ENCODE results near the gene BBIP1. TPM values are rescaled to one million over a fixed set of nuclear protein-coding genes. Genes with fewer than 3 reads are reported as not detected.

Gene BBIP1
- total RNA-seq, 2 donors from 2014 or later, result 24.1 to 40.0 TPM

DNA sequence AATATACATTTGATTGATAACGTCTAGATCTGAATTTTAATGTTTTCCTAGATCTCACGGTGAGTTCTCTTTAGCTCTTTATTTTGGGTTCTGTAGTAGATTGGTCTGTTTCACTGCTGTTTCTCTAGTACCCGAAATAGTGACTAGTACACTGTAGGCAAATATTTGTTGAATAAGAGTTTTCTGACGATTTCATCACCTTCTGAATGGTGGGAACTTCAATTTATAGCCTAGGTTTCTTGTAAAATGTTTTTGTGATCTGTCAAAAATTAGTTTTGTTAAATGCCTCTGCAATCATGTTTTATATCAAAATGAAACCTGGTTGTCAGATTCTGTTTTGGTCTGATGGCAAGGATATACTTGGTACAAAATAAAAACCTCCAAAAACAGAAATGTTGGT lies 37.1 kb downstream of the BBIP1 start:
- Mint-ChIP-seq H3K27ac (no peak overlapping the region), H3K9me3 (no peaks in the 10 kb centered on the region)

DNA sequence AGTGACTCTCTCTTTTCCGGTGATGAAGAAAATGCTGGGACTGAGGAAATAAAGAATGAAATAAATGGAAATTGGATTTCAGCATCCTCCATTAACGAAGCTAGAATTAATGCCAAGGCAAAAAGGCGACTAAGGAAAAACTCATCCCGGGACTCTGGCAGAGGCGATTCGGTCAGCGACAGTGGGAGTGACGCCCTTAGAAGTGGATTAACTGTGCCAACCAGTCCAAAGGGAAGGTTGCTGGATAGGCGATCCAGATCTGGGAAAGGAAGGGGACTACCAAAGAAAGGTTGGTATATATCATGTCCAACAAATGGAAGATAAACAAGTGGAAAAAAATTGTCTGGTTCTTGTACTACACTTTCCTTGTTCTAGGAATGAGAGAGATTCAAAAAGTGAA lies 37.7 kb downstream of the BBIP1 start:
- peaks cover 40% of the 10 kb centered on the region for H3K4me1 Mint-ChIP-seq
- ATAC-seq (replicated peaks), result no peak
- H3K4me3 Mint-ChIP-seq, result peak overlapping the region; percentile 10
- peaks cover 87% of the 10 kb centered on the region for H3K36me3 Mint-ChIP-seq (ENCODE audit: low read depth)
- H3K27ac Mint-ChIP-seq, result peak overlapping the region; percentile 4
- H3K27me3 Mint-ChIP-seq, result no peaks in the 10 kb centered on the region
- no peaks in the 10 kb centered on the region for H3K9me3 Mint-ChIP-seq

More for the DNA sequence above, 37.1 kb downstream of the BBIP1 start:
- ATAC-seq (replicated peaks), result no peak
- Mint-ChIP-seq H3K4me3 (peak overlapping the region; percentile 37), H3K27me3 (no peaks in the 10 kb centered on the region), H3K4me1 (peaks cover 42% of the 10 kb centered on the region), H3K36me3 (ENCODE audit: low read depth) (peaks cover 89% of the 10 kb centered on the region)

DNA sequence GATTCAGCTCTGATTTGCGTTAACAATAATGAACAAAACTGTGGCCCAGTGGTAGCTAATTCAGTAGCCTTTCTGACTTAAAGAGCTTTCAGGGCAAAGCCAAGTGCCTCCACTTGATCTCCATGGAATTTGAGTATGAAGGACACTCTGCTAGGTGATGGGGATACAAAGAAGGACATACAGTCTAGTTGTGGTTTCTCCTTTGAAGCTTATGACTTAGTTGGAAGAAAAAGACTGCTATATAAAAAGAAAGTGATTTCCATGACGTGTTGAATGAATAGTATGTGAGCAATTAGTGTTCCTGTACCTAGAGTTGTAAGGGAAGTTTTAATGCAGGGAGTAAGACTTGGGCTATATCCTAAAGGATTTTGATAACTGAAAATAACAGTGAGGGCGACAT lies 39.0 kb downstream of the BBIP1 start:
- Mint-ChIP-seq H3K4me3 (peak overlapping the region; percentile 57), H3K4me1 (peaks cover 36% of the 10 kb centered on the region), H3K27ac (peak overlapping the region; percentile 76)

DNA sequence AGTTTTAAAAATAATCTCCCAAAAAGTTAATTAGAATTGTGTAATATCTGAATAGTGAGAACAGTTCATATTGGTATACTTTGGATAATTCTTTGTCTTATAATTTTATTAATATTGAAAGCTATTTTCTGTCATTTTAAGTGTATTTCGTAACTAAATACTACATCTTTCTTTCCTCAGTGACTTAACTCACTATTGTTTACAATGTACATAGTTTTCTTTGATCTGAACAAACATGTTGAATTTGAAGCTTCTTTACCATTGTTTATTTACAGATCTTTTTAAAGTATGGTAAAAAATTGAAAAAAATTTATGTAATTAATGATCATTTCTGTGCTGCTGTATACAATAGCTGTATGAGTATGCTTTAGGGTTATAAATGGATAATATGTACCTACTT lies 42.2 kb downstream of the BBIP1 start:
- H3K27me3 Mint-ChIP-seq, result no peaks in the 10 kb centered on the region

More for the DNA sequence above, 39.0 kb downstream of the BBIP1 start:
- ATAC-seq (replicated peaks), result peak; percentile 61
- peaks cover 88% of the 10 kb centered on the region for H3K36me3 Mint-ChIP-seq (ENCODE audit: low read depth)
- no peaks in the 10 kb centered on the region for H3K9me3 Mint-ChIP-seq
- no peaks in the 10 kb centered on the region for H3K27me3 Mint-ChIP-seq

DNA sequence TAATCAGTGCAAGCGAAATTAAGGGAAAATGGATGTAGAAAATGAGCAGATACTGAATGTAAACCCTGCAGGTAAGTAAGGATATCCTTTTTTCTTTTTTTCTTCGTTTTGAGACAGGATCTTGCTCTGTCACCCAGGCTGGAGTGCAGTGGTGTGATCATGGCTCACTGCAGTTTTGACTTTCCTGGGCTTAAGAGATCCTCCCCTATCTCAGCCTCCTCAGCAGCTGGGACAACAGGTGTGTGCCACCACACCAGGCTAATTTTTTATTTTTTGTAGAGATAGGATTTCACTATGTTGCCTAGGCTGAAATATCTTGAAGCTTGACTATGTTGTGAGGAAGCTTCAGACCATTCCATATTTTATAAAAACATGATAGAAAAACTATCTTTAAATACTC lies 43.0 kb downstream of the BBIP1 start:
- H3K27ac Mint-ChIP-seq, result no peak overlapping the region
- H3K9me3 Mint-ChIP-seq, result no peaks in the 10 kb centered on the region
- no peaks in the 10 kb centered on the region for H3K27me3 Mint-ChIP-seq
- H3K4me3 Mint-ChIP-seq, result peak overlapping the region; percentile 42
- H3K36me3 Mint-ChIP-seq (ENCODE audit: low read depth), result peaks cover 73% of the 10 kb centered on the region
- no peak for ATAC-seq (replicated peaks)
- H3K4me1 Mint-ChIP-seq, result peaks cover 31% of the 10 kb centered on the region

More for the DNA sequence above, 42.2 kb downstream of the BBIP1 start:
- no peaks in the 10 kb centered on the region for H3K9me3 Mint-ChIP-seq
- ATAC-seq (replicated peaks), result no peak
- peaks cover 76% of the 10 kb centered on the region for H3K36me3 Mint-ChIP-seq (ENCODE audit: low read depth)
- peak overlapping the region; percentile 0 for H3K4me3 Mint-ChIP-seq
- H3K4me1 Mint-ChIP-seq, result peaks cover 31% of the 10 kb centered on the region
- H3K27ac Mint-ChIP-seq, result no peak overlapping the region

DNA sequence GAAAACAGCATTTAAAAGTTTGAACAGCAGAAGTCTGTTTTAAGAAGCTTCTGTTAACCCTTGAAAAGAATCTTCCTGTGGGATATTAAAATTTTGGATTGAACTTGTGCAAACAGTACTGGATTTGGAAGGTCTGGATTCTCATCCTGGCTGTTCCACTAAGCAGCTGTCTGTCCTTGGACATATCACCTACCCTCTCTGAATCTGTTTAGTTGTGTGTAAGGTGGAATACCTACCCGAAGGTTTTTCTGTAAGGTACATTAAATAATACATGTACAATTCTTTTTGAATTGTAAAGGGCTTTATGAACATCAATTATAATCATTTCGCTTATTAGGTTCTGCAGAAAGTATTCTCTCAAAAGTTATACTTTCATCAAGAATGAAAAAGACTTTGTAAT lies 45.0 kb downstream of the BBIP1 start:
- peaks cover 38% of the 10 kb centered on the region for H3K4me1 Mint-ChIP-seq
- no peak for ATAC-seq (replicated peaks)

DNA sequence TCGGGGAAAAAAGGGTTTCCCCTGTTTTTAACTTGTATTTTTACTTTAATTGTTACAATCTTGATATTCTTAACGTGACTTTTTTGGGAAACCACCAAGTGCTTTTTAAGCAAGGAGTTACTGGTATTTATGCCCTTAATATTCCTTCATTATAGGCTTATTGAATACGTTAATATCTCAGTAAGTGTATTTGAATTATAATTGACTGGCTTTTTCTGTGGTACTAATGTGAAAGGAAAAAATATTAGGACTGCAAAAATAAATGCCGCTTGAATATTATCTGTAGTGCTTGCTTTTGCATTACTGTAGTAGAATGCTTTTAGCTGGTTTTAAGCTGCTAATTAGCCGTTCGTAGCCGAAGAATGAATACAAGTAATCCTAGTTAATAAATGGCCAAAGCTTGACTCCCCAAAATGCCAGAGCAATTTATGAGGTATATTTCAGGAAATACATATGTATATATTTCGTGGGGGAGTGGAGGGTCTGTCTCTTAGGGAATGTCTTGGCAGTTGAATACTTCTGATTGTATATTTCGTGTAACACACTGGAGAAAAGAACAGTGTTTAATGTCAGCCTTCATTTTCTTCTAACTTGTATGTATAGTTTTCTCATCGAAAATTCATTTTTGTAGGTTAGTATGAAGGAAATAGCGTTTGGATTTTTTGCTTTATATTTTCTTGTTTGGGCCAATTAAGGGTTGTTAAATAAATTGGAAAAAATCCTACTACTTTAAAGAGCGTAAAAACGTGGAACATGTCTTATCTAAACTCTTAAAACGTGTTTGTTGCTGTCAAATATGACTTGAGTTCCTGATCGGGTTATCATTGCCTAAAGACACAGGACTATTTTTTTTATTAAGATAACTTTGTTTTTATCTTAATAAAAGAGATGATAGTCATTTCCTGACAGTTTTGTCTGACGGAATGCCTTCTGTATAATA lies 45.7 kb downstream of the BBIP1 start:
- Mint-ChIP-seq H3K27ac (peak overlapping the region; percentile 91), H3K9me3 (no peaks in the 10 kb centered on the region), H3K36me3 (ENCODE audit: low read depth) (peaks cover 50% of the 10 kb centered on the region), H3K4me1 (peaks cover 33% of the 10 kb centered on the region), H3K27me3 (no peaks in the 10 kb centered on the region), H3K4me3 (peak overlapping the region; percentile 85)
- no peak for ATAC-seq (replicated peaks)

More for the DNA sequence above, 45.0 kb downstream of the BBIP1 start:
- Mint-ChIP-seq H3K27ac (peak overlapping the region; percentile 46), H3K4me3 (peak overlapping the region; percentile 85), H3K36me3 (ENCODE audit: low read depth) (peaks cover 57% of the 10 kb centered on the region), H3K27me3 (no peaks in the 10 kb centered on the region), H3K9me3 (no peaks in the 10 kb centered on the region)

DNA sequence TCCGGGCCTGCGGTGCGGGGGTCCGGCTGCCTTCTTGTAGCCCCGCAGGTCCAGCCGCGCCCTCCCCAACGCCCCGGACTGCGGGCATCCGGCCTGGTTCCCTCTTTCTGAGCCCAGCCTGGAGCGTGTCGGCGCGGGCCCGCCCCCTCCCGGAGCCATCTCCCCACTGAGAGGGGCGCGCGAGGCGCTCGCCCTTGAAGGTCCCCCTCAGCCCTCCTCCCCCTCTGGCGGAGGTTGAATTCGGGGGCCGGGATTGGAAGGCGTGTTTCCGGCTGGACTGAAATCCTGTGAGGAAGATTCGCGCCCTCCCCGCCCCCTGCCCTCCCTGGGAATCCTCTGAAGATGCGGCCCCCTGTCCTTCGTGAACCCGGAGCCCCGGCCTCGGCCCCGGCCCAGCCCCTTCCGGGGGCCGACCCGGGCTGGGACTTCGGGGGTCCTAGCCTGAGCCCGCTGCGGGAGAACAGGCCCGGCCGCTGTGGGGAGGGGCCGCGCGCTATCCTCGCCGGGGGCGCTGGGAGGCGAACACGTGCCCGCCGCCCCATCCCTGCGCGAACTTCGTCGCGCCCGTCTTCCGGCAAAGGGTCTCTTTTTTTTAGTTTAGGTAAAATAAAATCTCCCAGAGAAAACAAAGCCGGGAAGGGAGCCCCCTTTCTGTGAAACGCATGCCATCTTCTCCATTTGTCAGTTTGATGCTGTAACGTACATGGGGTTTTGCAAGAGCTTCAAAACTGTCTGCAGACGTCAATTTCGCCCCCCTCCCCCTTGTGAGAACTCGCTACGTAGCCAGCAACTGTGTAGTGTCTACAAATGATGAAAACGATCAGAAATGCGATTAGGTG lies 46.6 kb downstream of the BBIP1 start:
- no peaks in the 10 kb centered on the region for H3K27me3 Mint-ChIP-seq
- peak; percentile 74 for ATAC-seq (replicated peaks)
- H3K27ac Mint-ChIP-seq, result peak overlapping the region; percentile 91
- H3K4me1 Mint-ChIP-seq, result peaks cover 32% of the 10 kb centered on the region
- peaks cover 41% of the 10 kb centered on the region for H3K36me3 Mint-ChIP-seq (ENCODE audit: low read depth)
- peak overlapping the region; percentile 85 for H3K4me3 Mint-ChIP-seq
- H3K9me3 Mint-ChIP-seq, result no peaks in the 10 kb centered on the region

DNA sequence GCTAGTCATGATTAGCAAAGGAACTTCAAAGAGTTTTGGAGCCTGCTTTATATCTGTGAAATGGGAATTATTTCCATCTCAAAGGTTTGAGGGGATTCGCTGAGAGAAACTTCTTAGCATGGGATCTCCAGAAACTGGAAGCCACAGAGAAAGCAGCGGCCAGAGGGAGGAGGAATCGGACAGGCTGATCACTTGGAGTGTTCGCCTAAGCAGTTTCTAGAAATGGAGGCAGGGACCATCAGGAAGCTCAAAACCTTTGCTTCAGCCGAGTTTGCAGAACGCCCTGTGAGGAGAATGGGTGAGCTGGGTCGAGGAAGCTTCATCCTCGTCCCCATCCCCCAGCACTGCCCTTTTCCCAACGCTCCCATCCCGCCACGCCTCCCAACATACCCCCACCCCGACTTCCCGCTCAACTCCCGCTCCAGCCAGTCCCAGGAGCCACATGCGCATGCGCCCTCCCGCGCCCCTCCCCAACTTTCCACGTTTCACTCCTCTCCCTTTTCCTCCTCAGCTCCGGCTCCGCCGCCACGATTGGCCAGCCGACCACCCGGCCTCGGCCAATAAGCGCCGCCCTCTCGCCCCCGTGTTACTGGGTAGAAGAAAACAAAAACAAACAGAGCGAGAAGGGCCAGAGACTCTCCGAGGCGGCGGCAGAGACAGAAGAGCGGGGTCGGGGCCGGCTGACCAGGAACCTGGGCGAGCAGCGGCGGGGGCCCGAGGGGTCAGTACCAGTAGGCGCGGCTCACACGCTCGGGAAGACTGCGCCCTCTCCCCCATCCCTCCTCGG lies 47.5 kb downstream of the BBIP1 start, which contains the start of gene PDCD4:
TSS of gene PDCD4 (plus strand) at position 631 of the 787 bp plus-strand sequence. CDS start 4,100 bp downstream, outside the sequence.
- peaks cover 30% of the 10 kb centered on the region for H3K4me1 Mint-ChIP-seq
- H3K27ac Mint-ChIP-seq, result peak within 1 kb of the TSS; percentile 91
- H3K4me3 Mint-ChIP-seq, result peak within 1 kb of the TSS; percentile 85

DNA sequence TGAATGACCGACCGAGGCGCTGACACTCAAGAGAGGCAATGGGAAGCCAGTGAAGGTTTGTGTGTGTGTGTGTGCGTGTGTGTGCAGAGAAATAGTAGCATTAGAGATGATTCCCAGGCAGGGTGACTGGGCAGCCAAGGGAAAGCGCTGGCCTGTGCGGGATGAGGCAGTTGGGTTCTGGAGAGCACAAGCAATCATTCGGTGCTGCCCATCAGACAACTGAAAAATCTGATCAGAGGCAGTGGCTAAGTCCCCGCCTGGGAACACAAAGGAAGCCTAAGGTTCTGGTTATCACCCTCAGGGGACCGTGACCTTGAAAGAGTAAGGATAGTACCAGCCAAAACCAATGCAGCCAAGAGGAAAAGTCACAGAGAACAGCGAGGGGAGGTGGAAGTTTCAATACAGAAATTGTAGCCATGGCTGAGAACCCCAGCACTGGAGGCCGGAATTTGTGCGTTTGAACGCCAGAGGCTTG lies 48.1 kb downstream of the BBIP1 start:
- H3K4me1 Mint-ChIP-seq, result peaks cover 36% of the 10 kb centered on the region
- peaks cover 30% of the 10 kb centered on the region for H3K36me3 Mint-ChIP-seq (ENCODE audit: low read depth)
- no peaks in the 10 kb centered on the region for H3K9me3 Mint-ChIP-seq
- H3K4me3 Mint-ChIP-seq, result peak overlapping the region; percentile 85
- no peaks in the 10 kb centered on the region for H3K27me3 Mint-ChIP-seq
- ATAC-seq (replicated peaks), result no peak
- peak overlapping the region; percentile 88 for H3K27ac Mint-ChIP-seq

More for the DNA sequence above, 47.5 kb downstream of the BBIP1 start, which contains the start of gene PDCD4:
- peak; percentile 89 for ATAC-seq (replicated peaks)
- Mint-ChIP-seq H3K9me3 (no peaks in the 10 kb centered on the region), H3K36me3 (ENCODE audit: low read depth) (peaks cover 35% of the 10 kb centered on the region), H3K27me3 (no peaks in the 10 kb centered on the region)

DNA sequence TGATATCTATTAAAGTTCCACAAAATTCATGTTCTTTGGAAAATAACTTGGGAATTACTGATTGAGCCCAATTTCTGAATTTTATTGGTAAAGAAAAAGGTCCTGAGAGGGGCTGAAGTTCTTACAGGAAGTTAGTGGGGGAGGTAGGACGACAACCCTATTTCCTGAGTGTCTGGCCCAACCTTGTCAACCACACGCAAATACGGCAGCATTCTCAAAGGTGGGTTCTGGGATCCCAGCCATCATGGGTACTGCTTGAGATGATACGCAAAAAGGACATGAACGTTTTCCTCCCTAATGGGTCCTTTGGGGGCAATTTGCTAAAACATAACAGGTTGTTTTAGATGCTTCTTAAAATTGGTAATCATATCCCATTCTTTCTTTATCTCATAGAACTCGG lies 50.0 kb downstream of the BBIP1 start:
- peak overlapping the region; percentile 88 for H3K27ac Mint-ChIP-seq
- H3K4me3 Mint-ChIP-seq, result peak overlapping the region; percentile 85
- ATAC-seq (replicated peaks), result no peak
- H3K36me3 Mint-ChIP-seq (ENCODE audit: low read depth), result peaks cover 22% of the 10 kb centered on the region
- H3K27me3 Mint-ChIP-seq, result no peaks in the 10 kb centered on the region
- H3K4me1 Mint-ChIP-seq, result peaks cover 52% of the 10 kb centered on the region
- H3K9me3 Mint-ChIP-seq, result no peaks in the 10 kb centered on the region

DNA sequence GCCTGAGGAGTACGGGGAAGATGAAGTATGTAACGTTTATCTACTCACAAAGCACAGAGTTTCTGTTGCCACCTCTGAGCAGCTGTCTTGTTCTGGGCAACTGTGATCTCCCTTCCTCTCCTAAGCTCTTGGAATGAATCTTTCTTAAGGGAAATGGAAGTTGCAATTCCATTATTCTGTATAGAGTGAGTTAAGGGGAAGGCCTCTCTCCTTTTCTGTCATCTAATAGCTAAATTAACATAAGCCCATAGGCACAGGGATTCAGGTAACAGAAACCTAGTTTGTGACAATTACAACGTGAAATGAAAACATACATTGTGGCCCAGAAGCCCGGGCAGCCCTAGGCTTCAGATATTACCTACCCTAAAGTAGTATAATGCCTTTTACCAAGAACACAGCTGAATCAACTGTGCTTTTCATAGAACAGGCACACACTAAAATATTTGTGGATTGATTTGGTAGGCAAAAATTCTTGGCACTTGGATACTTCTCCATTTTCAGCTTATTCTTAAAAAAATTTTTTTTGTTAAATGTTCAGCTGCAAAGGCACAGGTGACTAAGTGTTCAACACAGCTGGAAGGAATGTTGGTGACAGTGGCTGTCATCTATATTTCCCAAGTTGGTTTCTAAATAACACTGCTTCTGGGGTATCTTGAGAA lies 51.0 kb downstream of the BBIP1 start:
- Mint-ChIP-seq H3K27ac (peak overlapping the region; percentile 88), H3K4me3 (peak overlapping the region; percentile 85), H3K4me1 (peaks cover 62% of the 10 kb centered on the region), H3K27me3 (no peaks in the 10 kb centered on the region), H3K36me3 (ENCODE audit: low read depth) (peaks cover 12% of the 10 kb centered on the region), H3K9me3 (no peaks in the 10 kb centered on the region)
- ATAC-seq (replicated peaks), result no peak

All from activated T-helper 17 cell treated with anti-CD3 and anti-CD28 coated beads, Interleukin-2, amount 50 U/mL, for 72 hours (primary cell).